GM12878 (cell line): ENCODE data around the gene CCDC63.

ENCODE experiments used
- BHLHE40 ChIP-seq, 2 experiments: fragments of 450-650 bp in 1 of 2; IDR thresholded peaks; 2 replicates each; pipeline ENCODE4 v1.6.1; 2011 to 2017; ENCODE audit warnings: low read depth in 2 of 2, borderline replicate concordance in 1 of 2, improper control_type of control experiment in 1 of 2, low read length in 1 of 2, mild to moderate bottlenecking in 1 of 2
- CREB1 ChIP-seq: IDR thresholded peaks from 2 replicates; pipeline ENCODE4 v1.6.1; 2012; ENCODE audit warnings: low read depth, mild to moderate bottlenecking, inconsistent platforms
- EP300 ChIP-seq, 2 experiments: fragments of 150-350 bp in 1 of 2; IDR thresholded peaks; 2 replicates each; pipeline ENCODE4 v1.6.1; 2011 to 2012; ENCODE audit warnings: low read depth in 2 of 2, low read length in 2 of 2, borderline replicate concordance in 1 of 2, improper control_type of control experiment in 1 of 2, inconsistent platforms in 1 of 2; ENCODE audit not compliant: control insufficient read depth in 1 of 2
- ESRRA ChIP-seq: IDR thresholded peaks from 2 replicates; pipeline ENCODE4 v1.6.1; 2012; ENCODE audit warnings: mild to moderate bottlenecking, low read length, improper control_type of control experiment
- GABPA ChIP-seq: IDR thresholded peaks from 2 replicates; pipeline ENCODE4 v1.6.1; 2014; ENCODE audit warnings: antibody characterized with exemption, low read depth, mild to moderate bottlenecking, inconsistent platforms
- JUND ChIP-seq: IDR thresholded peaks from 2 replicates; pipeline ENCODE4 v1.6.1; 2012; ENCODE audit warnings: low read depth, mild to moderate bottlenecking, low read length, improper control_type of control experiment, moderate library complexity
- PAX5 ChIP-seq: IDR thresholded peaks from 2 replicates; pipeline ENCODE4 v1.6.1; 2011; ENCODE audit warnings: low read depth, low read length, borderline replicate concordance
- POLR2A ChIP-seq: IDR thresholded peaks from 2 replicates; pipeline ENCODE4 v1.6.1; 2011; ENCODE audit warnings: low read depth, mild to moderate bottlenecking, low read length
- SIX5 ChIP-seq: IDR thresholded peaks from 2 replicates; pipeline ENCODE4 v1.6.1; 2011; ENCODE audit warnings: mild to moderate bottlenecking, low read depth, low read length, moderate library complexity; ENCODE audit not compliant: severe bottlenecking
- SMC3 ChIP-seq: IDR thresholded peaks from 2 replicates; pipeline ENCODE4 v1.6.1; 2011; ENCODE audit warnings: low read length, improper control_type of control experiment, borderline replicate concordance
- TF ChIP-seq, protein P1 (sequence below), 3 experiments: IDR thresholded peaks in 2 of 3; conservative IDR thresholded peaks in 1 of 3; 2 replicates each; pipeline ENCODE4 v1.5.1; 2011; ENCODE audit warnings: low read depth in 3 of 3, low read length in 3 of 3, mild to moderate bottlenecking in 3 of 3, control low read depth in 2 of 3, moderate library complexity in 2 of 3, inconsistent platforms in 1 of 3, mixed read lengths in 1 of 3; ENCODE audit not compliant: control insufficient read depth in 2 of 3, insufficient read depth in 1 of 3; ENCODE audit errors: extremely low read depth in 1 of 3
- TF ChIP-seq, protein P2 (sequence below): IDR thresholded peaks from 2 replicates; pipeline ENCODE4 v1.6.1; 2012; ENCODE audit warnings: low read length, inconsistent platforms

DNA sequence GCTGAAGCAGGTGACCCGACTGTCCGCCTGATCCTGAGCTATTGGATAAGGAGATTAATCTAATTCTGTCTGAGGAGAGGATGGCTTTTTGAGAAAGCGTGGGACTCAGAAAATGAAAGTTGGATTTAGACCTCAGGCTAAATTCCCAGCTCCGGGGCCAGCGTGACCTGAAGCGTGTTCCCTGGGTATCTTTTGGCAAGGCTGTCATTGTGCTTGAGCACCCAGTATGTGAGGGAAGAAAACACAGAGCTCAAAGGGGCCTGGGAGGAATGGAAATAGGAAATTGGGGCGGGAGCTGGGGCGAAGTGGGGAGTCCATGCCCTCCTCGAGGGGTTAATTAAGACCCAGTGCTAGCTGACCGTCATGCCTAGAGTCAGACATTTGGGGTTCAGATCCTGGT, 17.5 kb upstream of the CCDC63 start:
- TF ChIP-seq EP300 (IDR thresholded peaks at IDR 0.05; ENCODE audit: borderline replicate concordance in 1 of 2, control insufficient read depth in 1 of 2, low read depth in 2 of 2, low read length in 2 of 2) (no peak), JUND (no peak), SMC3 (no peak), GABPA (no peak), BHLHE40 (IDR thresholded peaks at IDR 0.05; ENCODE audit: borderline replicate concordance in 1 of 2, low read depth in 2 of 2, low read length in 1 of 2) (no peak), SIX5 (no peak), CREB1 (no peak), PAX5 (no peak), POLR2A (no peak), ESRRA (no peak)
- TF ChIP-seq, protein P1, sequence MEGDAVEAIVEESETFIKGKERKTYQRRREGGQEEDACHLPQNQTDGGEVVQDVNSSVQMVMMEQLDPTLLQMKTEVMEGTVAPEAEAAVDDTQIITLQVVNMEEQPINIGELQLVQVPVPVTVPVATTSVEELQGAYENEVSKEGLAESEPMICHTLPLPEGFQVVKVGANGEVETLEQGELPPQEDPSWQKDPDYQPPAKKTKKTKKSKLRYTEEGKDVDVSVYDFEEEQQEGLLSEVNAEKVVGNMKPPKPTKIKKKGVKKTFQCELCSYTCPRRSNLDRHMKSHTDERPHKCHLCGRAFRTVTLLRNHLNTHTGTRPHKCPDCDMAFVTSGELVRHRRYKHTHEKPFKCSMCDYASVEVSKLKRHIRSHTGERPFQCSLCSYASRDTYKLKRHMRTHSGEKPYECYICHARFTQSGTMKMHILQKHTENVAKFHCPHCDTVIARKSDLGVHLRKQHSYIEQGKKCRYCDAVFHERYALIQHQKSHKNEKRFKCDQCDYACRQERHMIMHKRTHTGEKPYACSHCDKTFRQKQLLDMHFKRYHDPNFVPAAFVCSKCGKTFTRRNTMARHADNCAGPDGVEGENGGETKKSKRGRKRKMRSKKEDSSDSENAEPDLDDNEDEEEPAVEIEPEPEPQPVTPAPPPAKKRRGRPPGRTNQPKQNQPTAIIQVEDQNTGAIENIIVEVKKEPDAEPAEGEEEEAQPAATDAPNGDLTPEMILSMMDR (IDR thresholded peaks at IDR 0.05 in 2 of 3, conservative IDR thresholded peaks at IDR 0.05 in 1 of 3; ENCODE audit: control insufficient read depth in 2 of 3, extremely low read depth in 1 of 3, insufficient read depth in 1 of 3, low read depth in 3 of 3, low read length in 3 of 3) = no peak
- TF ChIP-seq, protein P2, sequence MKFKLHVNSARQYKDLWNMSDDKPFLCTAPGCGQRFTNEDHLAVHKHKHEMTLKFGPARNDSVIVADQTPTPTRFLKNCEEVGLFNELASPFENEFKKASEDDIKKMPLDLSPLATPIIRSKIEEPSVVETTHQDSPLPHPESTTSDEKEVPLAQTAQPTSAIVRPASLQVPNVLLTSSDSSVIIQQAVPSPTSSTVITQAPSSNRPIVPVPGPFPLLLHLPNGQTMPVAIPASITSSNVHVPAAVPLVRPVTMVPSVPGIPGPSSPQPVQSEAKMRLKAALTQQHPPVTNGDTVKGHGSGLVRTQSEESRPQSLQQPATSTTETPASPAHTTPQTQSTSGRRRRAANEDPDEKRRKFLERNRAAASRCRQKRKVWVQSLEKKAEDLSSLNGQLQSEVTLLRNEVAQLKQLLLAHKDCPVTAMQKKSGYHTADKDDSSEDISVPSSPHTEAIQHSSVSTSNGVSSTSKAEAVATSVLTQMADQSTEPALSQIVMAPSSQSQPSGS = no peak
